Fibroblast of lung (primary cell): ENCODE data around the gene ZDHHC14.
"Not testable (repeated sequence)": the region's sequence is repeated elsewhere in the genome, so short reads cannot be mapped to it uniquely, and the experiment has no call there.

Source experiments
- EZH2 ChIP-seq: IDR thresholded peaks from 2 replicates; pipeline ENCODE4 v1.5.1; 2012; ENCODE audit warnings: low read length, control low read depth, mild to moderate bottlenecking; ENCODE audit errors: missing control alignments
- TF ChIP-seq, protein P1 (sequence below), 2 donors: IDR thresholded peaks in 1 of 2; conservative IDR thresholded peaks in 1 of 2; 1 replicate in 1 of 2; 2 replicates in 1 of 2; pipeline ENCODE4 v1.5.1; 2011 to 2012; ENCODE audit warnings: low read length in 2 of 2, control low read depth in 1 of 2, inconsistent platforms in 1 of 2, low read depth in 1 of 2, mild to moderate bottlenecking in 1 of 2

DNA sequence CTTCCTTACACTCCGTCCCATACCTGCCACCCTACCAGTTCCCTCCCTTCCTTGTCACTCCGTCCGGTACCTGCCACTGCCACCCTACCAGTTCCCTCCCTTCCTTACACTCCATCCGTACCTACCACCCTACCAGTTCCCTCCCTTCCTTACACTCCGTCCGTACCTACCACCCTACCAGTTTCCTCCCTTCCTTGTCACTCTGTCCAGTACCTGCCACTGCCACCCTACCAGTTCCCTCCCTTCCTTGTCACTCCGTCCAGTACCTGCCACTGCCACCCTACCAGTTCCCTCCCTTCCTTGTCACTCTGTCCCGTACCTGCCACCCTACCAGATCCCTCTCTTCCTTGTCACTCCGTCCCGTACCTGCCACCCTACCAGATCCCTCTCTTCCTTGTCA lies 310.6 kb downstream of the ZDHHC14 start:
- TF ChIP-seq, protein P1, sequence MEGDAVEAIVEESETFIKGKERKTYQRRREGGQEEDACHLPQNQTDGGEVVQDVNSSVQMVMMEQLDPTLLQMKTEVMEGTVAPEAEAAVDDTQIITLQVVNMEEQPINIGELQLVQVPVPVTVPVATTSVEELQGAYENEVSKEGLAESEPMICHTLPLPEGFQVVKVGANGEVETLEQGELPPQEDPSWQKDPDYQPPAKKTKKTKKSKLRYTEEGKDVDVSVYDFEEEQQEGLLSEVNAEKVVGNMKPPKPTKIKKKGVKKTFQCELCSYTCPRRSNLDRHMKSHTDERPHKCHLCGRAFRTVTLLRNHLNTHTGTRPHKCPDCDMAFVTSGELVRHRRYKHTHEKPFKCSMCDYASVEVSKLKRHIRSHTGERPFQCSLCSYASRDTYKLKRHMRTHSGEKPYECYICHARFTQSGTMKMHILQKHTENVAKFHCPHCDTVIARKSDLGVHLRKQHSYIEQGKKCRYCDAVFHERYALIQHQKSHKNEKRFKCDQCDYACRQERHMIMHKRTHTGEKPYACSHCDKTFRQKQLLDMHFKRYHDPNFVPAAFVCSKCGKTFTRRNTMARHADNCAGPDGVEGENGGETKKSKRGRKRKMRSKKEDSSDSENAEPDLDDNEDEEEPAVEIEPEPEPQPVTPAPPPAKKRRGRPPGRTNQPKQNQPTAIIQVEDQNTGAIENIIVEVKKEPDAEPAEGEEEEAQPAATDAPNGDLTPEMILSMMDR (conservative IDR thresholded peaks at IDR 0.05 in 1 of 2, IDR thresholded peaks at IDR 0.05 in 1 of 2; ENCODE audit: low read depth in 1 of 2, low read length in 2 of 2) = not testable (repeated sequence)
- not testable (repeated sequence) for TF ChIP-seq EZH2
